ENCODE data around the gene THRB.

THRB gene

DNA sequence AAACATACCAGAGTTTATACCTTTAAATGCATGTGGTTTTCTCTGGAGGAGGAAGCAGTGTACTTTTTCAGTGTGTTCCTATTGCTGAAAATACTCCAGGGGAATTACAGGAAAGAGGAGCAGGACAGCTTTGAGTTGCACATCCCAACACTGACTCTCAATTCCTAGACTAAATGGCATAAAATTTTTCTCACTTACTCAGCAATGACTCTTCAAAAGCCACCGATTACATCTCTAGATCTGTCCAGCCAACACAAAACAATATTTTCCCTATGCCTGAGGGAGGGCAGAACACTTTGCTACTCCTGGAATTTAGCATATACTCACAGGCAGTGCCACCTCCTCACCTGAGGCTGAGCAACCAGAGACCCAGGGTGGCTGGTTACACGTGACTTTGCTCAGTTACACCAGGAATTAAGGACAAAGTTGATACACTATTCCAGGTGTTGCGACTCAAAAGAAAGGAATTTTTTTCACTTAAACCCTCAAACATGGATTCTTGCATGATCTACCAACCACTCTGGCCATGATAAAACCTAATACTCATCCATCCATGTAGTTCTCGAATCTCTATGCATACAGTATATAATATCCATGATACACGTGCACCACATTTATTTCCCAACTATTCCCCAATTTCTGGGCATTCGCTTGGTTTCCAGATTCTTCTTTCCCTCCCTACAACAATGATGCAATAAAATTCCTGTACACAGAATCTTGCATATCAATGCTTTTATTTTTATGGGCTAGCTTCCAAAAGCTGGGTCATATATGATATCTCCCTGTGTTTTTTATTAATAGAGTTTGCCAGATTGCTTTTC is 194.6 kb downstream of the THRB start:
- peak; percentile 92 for DNase-seq

DNA sequence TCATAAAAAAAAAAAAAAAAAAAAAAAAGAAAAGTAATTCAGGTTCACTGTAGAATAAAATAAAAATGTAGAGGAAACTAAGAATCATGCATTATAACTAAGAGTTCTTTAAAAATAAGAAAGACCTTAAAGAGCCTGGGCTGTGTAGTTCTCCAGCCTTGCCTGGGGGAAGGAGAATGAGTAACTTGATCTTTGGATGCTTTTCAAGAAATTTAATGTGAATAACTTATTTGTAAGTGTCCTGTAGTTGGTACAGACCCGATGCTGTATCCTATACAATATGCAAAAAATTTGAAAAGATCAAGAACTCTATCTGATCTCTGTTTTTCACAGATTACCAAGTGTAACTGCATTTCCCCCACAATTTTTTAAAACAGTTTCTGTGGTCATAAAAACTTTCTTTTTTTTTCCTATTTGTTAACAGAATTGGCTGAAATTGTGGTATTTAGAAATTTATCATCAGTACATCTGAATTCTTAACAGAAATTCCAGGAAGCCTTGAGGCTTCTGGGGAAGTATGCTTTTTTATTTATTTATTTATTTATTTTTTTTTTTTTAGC is 195.3 kb downstream of the THRB start:
- DNase-seq: peak; percentile 66

DNA sequence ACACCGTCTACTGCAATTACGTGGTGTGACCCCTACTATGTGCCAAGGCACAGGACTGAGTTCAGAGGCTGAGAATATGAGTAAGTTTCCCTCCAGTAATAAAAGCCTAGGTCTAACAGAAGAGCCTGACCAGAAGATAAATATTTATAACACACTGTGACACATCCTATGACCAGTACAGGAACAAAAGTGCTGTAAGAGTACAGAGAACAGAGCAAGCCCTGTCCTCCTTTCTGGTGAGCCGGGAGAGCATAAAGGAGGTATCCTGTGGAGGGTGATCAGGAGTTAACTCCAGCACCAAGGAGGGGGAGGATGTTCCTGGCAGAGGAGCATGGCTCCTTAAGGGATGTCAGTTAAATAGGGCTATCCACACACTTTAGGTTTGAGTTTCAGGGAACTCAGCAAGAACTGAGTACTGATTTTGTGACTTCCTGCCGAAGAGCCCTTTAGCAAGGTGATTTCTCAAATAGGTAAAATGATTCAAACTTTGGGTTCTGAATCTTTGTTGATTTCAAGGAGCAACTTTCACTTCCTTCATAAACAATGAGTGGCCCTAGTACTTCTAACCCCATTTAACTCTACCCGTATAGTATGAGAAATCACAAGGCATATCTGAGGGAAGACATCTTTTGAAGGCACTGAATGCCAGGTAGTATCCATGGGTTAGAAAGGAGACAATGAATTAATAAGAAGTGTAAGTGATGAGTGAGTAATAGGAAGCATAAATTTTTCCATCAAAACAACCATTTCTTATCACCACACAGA is 198.0 kb downstream of the THRB start:
- no peak for DNase-seq

DNA sequence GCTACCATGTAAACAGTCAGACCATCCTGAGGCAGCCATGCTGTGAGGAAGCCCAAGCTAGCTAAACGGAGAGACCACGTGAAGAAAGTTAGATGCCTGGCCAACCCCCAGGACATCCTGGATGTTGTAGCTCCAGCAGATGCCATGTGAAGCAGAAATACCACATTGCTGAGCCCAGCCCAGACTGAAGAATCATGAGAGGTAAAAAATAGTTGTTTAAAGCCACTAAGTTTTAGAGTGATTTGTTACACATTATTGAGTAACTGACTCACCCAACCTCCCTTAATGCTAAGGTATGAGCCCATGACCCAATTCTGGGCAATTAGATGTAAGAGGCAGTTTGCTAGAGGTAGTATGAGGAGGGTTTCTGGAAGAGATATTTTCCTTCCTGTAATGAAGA is 200.5 kb downstream of the THRB start:
- peak; percentile 33 for DNase-seq

DNA sequence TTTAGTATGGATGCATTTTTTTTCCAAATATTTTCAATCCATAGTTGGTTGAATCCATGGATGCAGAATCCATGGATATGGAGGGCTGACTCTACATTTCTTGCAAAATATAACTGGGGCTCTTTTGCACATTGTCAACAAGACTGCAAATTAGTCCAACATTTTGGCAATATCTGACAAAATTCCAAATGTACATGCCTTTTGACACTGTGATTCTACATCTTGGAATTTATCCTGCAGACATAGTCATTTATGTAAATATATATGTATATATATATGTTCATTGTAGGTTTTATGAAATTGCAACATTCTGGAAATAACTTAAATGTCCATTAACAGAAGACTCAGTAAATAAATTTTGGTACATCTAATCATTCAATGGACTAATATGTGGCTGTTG is 203.0 kb downstream of the THRB start:
- DNase-seq: peak; percentile 65

DNA sequence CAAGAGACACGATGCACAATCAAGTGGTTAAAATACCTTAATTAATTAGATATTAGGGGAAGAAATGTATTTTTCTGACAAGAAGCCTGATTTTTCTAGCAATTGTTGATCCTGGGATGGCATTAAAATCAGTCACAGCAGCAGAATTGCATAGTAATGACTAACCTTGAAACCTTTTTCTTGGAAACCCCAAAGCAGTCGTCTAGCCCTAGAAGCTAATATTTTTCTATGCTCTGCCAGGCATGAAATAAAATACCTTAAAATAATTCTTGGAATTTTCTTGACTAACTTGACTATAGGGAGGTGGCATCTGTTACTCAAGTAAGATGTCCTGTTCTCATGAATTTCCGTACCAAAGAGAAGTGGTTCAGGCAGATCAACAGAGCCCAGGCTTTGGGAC is 204.1 kb downstream of the THRB start:
- peak; percentile 44 for DNase-seq

DNA sequence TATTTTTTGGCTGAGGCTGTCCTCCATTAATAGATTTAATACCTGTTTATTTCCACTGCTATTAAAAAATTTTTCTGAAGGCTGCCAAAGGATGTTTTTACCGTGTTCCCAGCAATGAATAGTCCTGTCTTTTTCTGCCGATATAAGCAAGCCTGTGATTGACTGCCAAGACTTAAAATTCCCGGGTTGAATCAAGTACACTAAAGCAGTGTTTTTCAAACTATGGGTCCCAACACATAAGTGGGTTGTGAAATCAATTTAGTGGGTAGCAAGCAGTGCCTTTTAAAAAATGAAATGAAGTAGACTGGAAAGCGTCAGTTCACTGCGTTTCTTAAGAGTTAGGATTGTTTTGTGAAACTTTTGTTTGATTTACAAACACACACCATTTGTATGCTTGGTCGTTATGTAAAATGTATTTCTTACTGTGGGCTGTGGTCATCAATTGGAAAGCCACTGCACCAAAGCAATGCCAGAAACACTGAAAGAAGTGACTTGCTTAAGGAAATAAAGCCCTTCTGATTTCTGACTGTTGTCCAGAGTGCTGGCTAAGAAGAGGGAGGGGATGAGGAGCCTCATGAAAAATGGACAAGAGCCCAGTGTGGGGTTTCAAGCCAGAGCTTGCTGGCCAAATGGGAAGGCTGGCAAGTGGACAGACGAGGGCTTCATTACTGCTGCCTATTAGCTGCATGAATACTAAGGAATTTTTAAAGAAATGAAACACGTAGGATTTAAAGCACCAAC is 206.0 kb downstream of the THRB start:
- no peak for DNase-seq

DNA sequence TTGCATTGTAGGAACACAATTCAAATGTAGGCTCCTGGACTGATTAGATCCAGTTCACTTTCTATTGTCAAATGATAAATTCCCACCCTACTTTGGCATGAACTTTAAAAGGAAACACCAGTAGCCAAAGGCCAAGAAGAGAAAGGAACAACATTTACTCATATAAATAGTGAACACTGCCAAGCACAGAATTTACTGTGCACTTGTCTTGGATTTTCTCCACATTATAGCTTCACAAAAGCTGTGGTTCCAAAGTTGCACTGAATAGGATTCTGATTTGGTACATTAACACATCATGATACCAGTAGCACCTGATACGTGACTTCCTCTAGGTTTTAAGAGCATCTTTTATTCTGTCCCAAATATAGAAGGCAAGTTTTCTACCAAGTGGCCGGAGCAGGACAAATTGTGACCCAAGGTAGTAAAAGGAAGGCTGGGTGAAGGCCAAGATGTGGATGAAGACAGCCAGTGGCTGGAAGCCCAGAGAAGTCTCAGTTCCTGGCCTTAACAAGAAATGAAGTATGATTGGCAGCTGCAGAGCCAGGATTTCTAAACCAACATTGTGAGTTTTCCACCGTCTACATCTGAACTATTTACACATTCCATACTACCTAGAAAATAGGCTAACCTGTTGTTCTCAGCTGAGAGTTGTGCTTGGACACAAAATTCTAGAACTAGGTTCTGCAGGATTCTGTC is 206.7 kb downstream of the THRB start:
- DNase-seq: no peak

DNA sequence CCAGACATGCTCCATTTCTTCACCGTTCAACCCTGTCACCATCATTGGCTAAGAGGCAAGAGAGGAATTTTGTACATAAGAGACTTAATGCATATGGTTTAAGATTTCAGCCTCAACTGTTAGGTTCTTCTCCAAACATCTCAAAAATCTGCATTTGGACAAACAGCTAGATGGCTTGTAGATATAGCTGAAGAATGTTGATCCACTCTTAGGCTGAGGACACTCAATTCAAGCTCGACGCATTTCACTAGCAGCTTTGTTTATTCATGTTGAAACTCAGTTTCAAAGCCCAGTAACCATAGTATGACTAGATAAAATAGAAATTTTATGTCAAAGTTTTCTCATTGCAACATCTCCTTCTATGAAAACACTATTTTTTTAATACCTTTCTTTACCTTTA is 208.2 kb downstream of the THRB start:
- no peak for DNase-seq

DNA sequence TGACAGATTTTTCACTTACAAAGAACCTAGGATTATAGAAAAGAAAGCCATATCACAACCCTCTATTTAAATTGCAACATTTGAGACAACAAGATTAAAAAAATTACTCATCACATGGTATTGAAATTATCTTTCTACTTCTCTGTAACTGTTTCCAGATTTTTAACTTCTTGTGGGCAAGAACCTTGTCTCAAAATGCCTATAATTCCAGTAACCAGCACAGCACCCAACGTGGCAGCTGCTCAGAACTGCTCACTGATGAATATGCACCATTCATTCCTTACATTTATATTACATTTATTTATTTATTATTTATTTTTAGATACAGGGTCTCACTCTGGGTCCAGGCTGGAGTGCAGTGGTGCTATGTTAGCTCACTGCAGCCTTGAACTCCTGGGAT is 216.1 kb downstream of the THRB start:
- DNase-seq: peak; percentile 66

DNA sequence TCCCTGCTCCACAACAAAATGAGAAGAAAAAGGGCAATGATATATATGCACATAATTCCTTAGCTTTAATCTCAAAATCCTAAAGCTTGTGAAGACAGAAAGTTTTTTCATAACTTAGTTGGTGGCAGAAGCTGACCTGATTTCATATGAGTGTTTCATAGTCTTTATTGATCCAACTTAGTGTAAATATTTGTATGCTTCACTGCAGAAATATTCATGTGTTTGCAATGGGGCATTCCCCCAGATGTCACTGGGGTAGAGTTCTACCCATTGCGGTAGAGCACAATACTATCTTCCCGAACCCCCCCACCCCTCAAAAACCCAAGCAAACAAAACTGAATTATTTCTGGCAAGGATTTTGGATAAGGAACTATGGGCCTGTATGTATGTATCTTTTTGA is 221.2 kb downstream of the THRB start:
- no peak for DNase-seq

DNA sequence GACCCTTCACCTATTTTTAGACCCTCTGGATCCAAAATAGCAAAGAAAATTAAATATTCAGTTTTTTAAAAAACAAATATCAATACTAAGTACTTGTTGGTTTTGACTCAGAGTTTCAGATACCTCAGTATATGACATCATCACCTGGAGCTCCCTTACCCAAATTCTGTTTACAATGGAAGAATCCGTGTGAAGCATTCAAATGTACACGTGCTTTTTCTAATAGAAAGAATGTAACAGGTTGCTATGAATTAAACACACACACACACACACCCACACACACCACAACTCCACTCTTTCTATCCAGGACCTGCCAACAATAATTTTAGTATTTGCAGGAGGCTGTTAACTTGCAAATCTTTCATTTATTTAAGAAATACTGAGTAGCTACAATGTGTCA is 221.8 kb downstream of the THRB start:
- peak; percentile 11 for DNase-seq

DNA sequence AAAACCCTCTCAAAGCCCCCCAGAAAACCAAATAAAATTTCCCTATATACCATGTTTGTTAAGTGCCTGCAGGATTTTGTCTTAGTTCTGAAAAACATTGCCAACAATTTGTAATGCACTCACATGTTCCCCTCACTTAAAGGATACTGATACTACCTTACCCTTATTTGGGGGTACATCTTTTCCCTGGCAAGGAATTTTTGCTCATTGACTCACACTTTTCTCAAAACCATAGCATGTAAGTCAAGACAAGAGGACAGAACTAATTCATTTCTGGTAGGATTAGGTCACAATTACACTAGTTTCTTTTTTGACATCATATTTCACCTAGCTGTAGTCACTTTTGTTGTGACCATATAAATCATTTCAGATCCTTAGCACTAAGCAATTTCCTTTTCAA is 222.2 kb downstream of the THRB start:
- peak; percentile 31 for DNase-seq

DNA sequence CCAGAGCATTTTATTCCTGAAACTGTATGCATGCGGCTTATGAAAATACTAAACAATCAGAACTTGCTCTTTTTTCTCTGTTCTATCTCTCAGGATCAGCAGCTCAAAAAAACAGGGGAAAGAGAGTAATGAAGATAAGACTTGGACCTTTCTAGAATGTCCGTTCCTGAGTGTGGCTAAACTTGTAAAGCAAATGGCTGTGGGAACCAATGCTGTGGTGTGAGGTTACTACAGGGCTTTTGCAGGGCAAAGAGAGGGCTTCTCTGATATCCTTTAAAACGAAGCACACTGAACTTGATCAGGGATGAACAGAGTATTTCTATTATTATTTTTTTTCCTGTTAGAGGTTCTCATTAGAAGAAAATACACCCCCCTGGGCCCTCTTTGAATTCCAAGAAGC is 223.4 kb downstream of the THRB start:
- DNase-seq: no peak

DNA sequence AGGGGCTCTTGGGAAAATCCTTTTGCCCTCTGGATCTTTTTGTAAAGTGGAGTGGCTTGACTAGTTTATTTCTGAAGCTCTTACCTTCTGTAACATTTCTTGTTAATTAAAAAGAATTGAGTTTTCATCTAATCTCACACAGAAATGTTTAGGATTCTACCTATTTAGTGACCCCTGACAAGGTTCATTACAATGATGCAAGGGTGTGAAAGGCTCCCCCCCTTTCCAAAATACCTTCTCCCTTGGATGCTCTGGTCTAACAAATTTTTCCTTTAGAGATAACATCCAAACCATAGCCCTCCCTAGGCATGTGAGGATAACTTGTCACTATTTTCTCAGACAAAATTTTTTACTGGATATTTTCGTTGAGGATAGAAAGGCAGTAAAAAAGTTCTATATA is 223.9 kb downstream of the THRB start:
- DNase-seq: no peak

DNA sequence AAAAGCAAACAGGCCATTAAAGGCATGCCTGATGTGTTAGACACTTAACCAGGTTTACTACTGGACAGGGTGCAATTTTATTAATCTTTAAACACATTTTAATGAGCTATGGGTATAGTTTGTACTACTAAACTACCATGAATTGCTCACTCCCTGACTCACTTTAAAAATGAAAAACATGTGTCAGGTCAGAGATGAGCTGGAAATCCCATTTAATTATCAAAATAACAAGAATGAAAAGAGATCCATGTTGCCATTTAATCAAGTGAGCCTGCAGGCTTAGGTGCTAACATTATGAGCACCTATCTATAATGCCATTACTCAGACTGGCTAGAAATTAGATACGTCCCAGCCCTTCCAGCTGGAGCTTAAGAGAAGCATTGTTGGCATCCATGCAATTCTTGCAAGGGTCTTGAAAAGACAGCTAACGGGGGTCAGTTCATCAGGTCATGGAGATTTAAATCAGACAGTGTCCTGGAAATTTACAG is 224.4 kb downstream of the THRB start:
- peak; percentile 58 for DNase-seq

DNA sequence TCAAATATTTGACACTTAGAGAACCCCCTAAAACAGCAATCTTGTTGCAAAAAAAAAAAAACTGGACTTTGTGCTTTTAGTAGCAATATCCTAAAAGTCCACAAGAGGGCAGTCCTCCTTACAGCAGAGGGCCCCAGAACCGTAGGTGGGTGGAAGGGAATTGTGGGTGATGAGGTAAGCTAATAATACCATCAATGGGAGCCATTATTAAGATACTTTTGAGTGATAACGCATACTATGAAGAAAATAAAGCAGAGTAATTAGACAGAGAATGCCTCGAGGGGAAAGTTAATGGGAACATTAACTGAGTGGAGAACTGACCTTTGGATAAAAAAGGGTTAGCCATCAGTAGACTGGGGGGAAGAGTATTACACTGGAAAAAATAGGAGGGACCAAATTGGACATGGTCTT is 229.9 kb downstream of the THRB start:
- DNase-seq: peak; percentile 53

DNA sequence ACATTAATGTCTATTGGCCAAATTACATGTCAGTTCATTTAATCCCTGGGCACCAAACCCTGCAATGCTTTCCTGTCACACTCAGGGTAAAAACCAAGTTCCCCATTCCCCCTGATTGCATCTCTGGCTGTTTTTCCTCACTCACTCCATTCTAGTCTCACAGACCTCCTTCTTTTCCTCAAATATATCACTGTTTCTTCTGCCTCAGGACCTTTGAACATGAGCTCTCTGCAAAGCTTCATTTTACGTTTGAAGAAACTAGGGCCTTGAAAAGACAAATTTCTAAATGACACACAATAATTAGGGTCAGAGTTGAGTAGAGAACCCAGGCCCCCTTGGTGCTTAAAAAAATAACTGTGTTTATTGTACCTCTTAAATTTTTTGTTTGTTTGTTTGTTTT is 230.6 kb downstream of the THRB start:
- DNase-seq: no peak

DNA sequence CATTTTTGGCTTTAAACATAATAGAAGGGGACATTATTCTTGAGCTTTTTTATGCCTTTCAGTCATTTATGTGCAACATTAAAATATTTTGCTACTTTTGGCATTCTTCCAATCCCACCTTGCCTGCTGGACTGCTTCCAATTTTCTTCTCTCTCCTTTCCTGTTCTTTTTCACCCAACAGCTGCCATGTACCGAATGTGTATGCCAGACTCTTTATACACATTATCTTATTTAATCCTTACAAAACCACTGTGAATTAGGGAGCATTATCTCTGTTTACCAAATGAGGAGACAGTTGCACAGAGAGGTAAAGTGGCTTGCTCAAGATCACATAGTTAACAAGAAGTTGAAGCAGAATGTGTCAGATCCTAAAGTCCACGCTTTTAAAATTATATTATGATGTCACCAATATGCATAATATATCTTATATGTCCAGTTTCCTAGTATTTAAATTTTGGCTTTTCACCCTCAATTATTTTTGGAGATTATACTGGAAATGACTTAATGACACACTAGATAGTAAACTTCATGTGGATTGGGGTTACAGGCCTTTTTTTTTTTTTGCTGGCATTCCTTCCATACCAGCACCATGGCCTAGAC is 231.5 kb downstream of the THRB start:
- DNase-seq: no peak

DNA sequence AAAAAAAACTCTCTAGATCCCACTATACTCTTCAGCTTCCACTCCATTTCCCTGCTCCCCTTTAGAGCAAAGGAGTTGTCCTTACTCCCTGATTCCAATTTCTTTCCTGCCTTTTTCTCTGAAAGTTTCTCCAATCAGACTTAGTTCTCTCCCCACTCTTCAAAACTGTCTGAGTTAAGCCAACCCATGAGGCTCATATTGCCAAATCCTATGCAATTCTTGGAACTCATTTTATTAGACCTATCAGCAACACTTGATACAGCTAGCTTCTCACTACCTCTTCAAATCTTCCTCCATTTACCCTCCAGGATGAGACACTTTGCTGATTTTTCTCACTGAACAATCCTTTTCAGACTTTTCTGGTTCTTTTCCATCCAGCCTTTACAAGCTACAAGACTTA is 233.1 kb downstream of the THRB start:
- DNase-seq: no peak

DNA sequence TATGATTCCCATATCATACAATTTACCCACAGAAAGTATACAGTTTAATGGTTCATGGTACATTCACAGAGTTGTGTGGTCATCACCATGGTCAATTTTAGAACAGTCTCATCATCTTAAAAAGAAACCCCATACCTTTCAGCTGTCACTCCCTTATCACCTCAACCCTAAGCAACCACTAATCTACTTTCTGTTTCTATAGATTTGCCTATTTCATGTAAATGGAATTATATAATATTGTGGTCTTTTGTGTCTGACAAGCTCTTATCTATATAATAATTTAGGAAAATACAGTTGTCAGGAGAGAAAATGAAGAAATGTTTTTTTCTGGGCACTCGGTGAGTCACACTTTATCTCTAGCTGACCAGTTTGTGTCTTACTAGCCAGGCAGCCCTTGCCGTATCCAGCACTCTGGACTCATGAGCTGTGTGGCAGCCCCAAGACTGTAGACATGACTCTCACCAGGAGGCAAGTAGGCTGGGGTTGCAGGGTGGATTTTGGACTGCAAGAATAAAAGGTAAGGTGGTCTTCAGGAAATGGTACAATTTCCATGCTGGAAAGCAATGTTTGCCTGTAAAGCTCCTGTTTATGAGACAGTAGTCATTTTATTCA is 234.6 kb downstream of the THRB start:
- no peak for DNase-seq
